HepG2 (cell line): ENCODE measurements around the gene PRSS21. TPM values are rescaled to one million over a fixed set of nuclear protein-coding genes. Genes with fewer than 3 reads are reported as not detected.

Source experiments
- FOXO1 ChIP-seq: sonication (generic); formaldehyde crosslinking; IDR thresholded peaks from 2 replicates; pipeline ENCODE4 v1.4.0; 2020; ENCODE audit warnings: missing genetic modification reagents
- HDAC2 ChIP-seq: sonication (generic); formaldehyde crosslinking; IDR thresholded peaks from 2 replicates; pipeline ENCODE4 v1.4.0; 2020; ENCODE audit warnings: missing genetic modification reagents
- MATR3 ChIP-seq: sonication (generic); formaldehyde crosslinking; IDR thresholded peaks from 2 replicates; pipeline ENCODE4 v1.4.0; 2020; ENCODE audit warnings: missing genetic modification reagents
- NR2F6 ChIP-seq, 2 experiments: IDR thresholded peaks; 2 replicates each; pipeline ENCODE4 v1.6.1; 2016; ENCODE audit warnings: antibody characterized with exemption in 1 of 2, mild to moderate bottlenecking in 1 of 2
- PAXIP1 ChIP-seq: sonication (generic); formaldehyde crosslinking; conservative IDR thresholded peaks from 2 replicates; pipeline ENCODE4 v1.4.0; 2020; ENCODE audit warnings: mild to moderate bottlenecking, missing genetic modification reagents, moderate library complexity
- PHF21A ChIP-seq: sonication (generic); formaldehyde crosslinking; IDR thresholded peaks from 2 replicates; pipeline ENCODE4 v1.5.0; 2020; ENCODE audit warnings: mild to moderate bottlenecking, missing genetic modification reagents
- RBFOX2 ChIP-seq: fragments of 200-400 bp; formaldehyde crosslinking; IDR thresholded peaks from 2 replicates; pipeline ENCODE4 v1.6.1; 2017; ENCODE audit warnings: low read depth, mild to moderate bottlenecking, low read length
- RFXANK ChIP-seq: IDR thresholded peaks from 2 replicates; pipeline ENCODE4 v1.6.1; 2016
- SNAPC5 ChIP-seq: sonication (generic); formaldehyde crosslinking; IDR thresholded peaks from 2 replicates; pipeline ENCODE4 v1.8.1; 2023; ENCODE audit warnings: mild to moderate bottlenecking, missing genetic modification reagents, borderline replicate concordance
- STAT5B ChIP-seq: sonication (generic); formaldehyde crosslinking; IDR thresholded peaks from 2 replicates; pipeline ENCODE4 v1.4.0; 2020; ENCODE audit warnings: missing genetic modification reagents
- USF2 ChIP-seq, 2 experiments: sonication (generic) in 1 of 2; formaldehyde crosslinking in 1 of 2; IDR thresholded peaks; 2 replicates each; pipeline versions ENCODE4 v1.5.1 to v1.6.1; 2011 to 2020; ENCODE audit warnings: borderline replicate concordance in 1 of 2, low read depth in 1 of 2, low read length in 1 of 2, mild to moderate bottlenecking in 1 of 2, missing genetic modification reagents in 1 of 2, moderate library complexity in 1 of 2
- ZBED4 ChIP-seq: sonication (generic); formaldehyde crosslinking; IDR thresholded peaks from 2 replicates; pipeline ENCODE4 v1.4.0; 2020; ENCODE audit warnings: missing genetic modification reagents, borderline replicate concordance
- ZNF101 ChIP-seq: sonication (generic); formaldehyde crosslinking; IDR thresholded peaks from 2 replicates; pipeline ENCODE4 v1.4.0; 2020; ENCODE audit warnings: mild to moderate bottlenecking, low read depth, missing genetic modification reagents, borderline replicate concordance
- ZNF616 ChIP-seq: sonication (generic); formaldehyde crosslinking; IDR thresholded peaks from 2 replicates; pipeline ENCODE4 v1.5.0; 2020; ENCODE audit warnings: low read depth, mild to moderate bottlenecking, missing genetic modification reagents
- ZNF672 ChIP-seq: sonication (generic); formaldehyde crosslinking; IDR thresholded peaks from 2 replicates; pipeline ENCODE4 v1.8.1; 2022; ENCODE audit warnings: missing genetic modification reagents
- ZNF770 ChIP-seq: sonication (generic); formaldehyde crosslinking; IDR thresholded peaks from 2 replicates; pipeline ENCODE4 v1.5.0; 2020; ENCODE audit warnings: mild to moderate bottlenecking, missing genetic modification reagents
- polyA plus RNA-seq, 8 experiments: library from polyadenylated mRNA; depleted of rRNA in 3 of 8; stranded (reverse) in 7 of 8; unstranded in 1 of 8; fragments of >200 nt; fragmentation: Illumina TruSeq in 4 of 8; extraction: Trizol in 4 of 8; gene quantifications; 2 replicates each; pipeline versions ENCODE4 v1.2.1 to v1.2.3, GENCODE V29; 2011 to 2016; ENCODE audit warnings: low read depth in 4 of 8, missing spikeins in 1 of 8, mixed read lengths in 1 of 8; ENCODE audit not compliant: insufficient read depth in 1 of 8
- total RNA-seq, 5 experiments: library from RNA; depleted of rRNA; stranded (reverse); fragments of >200 nt; fragmentation: Illumina TruSeq; extraction: Trizol; gene quantifications; 2 replicates each; pipeline ENCODE4 v1.2.3, GENCODE V29; 2016; ENCODE audit warnings: low read depth in 1 of 5

Gene PRSS21
- total and polyA plus RNA-seq, 2 of the 13 experiments (the other 11 are each of a cell fraction or from before 2014, with no cell fraction given) = not detected

GRCh38 chr16:2867987-2868789, 51.2 kb downstream of the PRSS21 start (continued):
- TF ChIP-seq ZBED4 (CRISPR knock-in tag) = peak; percentile 86
- no peak for TF ChIP-seq USF2 (IDR thresholded peaks at IDR 0.05; ENCODE audit: low read depth, low read length)
- peak; percentile 34; the same call in 1 of the 2 replicates for TF ChIP-seq USF2 (CRISPR knock-in tag; IDR thresholded peaks at IDR 0.05; ENCODE audit: borderline replicate concordance)
- no peak for TF ChIP-seq SNAPC5 (CRISPR knock-in tag)
- no peak for TF ChIP-seq STAT5B
- 0 out of 2 replicates have a peak, but pooled peaks have one; percentile 45 for TF ChIP-seq ZNF101 (CRISPR knock-in tag)
- TF ChIP-seq RFXANK (CRISPR knock-in tag) = no peak; the same call in 1 of the 2 replicates
- 0 out of 2 replicates have a peak, but pooled peaks have one; percentile 1 for TF ChIP-seq PAXIP1
- TF ChIP-seq HDAC2 = peak; percentile 76
- TF ChIP-seq MATR3 (CRISPR knock-in tag) = no peak
- TF ChIP-seq NR2F6 (IDR thresholded peaks at IDR 0.05) = no peak
- peak; percentile 43; the same call in 1 of the 2 replicates for TF ChIP-seq NR2F6 (CRISPR knock-in tag; IDR thresholded peaks at IDR 0.05)
- TF ChIP-seq FOXO1 (CRISPR knock-in tag) = peak; percentile 43
- TF ChIP-seq RBFOX2 = peak; percentile 93
- no peak for TF ChIP-seq ZNF616
- TF ChIP-seq PHF21A (CRISPR knock-in tag) = peak; percentile 61
- peak; percentile 27; the same call in 1 of the 2 replicates for TF ChIP-seq ZNF770 (CRISPR knock-in tag)
- no peak for TF ChIP-seq ZNF672 (CRISPR knock-in tag)
